Neutrophil (primary cell): Measurements from ENCODE around the gene NEXN.

ENCODE experiments used
- H3K27ac ChIP-seq: fragments of 200-600 bp; sonication (generic); 2 replicates; pipeline ENCODE4 v1.5.1; 2016; ENCODE audit warnings: mild to moderate bottlenecking, moderate library complexity
- H3K27me3 ChIP-seq: fragments of 200-600 bp; sonication (generic); 2 replicates; pipeline ENCODE4 v1.6.0; 2016; ENCODE audit warnings: mild to moderate bottlenecking
- H3K36me3 ChIP-seq: fragments of 200-600 bp; sonication (generic); 2 replicates; pipeline ENCODE4 v1.5.1; 2017
- H3K4me1 ChIP-seq, 2 experiments: fragments of 200-600 bp in 1 of 2; sonication (generic) in 1 of 2; 1 replicate in 1 of 2; 2 replicates in 1 of 2; pipeline versions ENCODE4 v1.5.1 to v1.6.1; 2013 to 2016; ENCODE audit warnings: low read depth in 1 of 2, low read length in 1 of 2, mild to moderate bottlenecking in 1 of 2, moderate library complexity in 1 of 2; ENCODE audit not compliant: control insufficient read depth in 1 of 2, insufficient read depth in 1 of 2
- H3K4me3 ChIP-seq, 2 experiments: fragments of 200-600 bp in 1 of 2; sonication (generic) in 1 of 2; 1 replicate in 1 of 2; 2 replicates in 1 of 2; pipeline ENCODE4 v1.5.1; 2013 to 2016; ENCODE audit warnings: low read depth in 1 of 2, low read length in 1 of 2, mild to moderate bottlenecking in 1 of 2, moderate library complexity in 1 of 2
- H3K9me3 ChIP-seq: fragments of 200-600 bp; sonication (generic); 2 replicates; pipeline ENCODE4 v1.5.1; 2016
- CTCF ChIP-seq: fragments of 200-600 bp; sonication (generic); IDR thresholded peaks from 2 replicates; pipeline ENCODE4 v1.5.1; 2016; ENCODE audit warnings: antibody characterized with exemption

NEXN gene

GRCh38 chr1:77940921-77941570 is 52.6 kb downstream of the NEXN start:
- no peak overlapping the region for H3K27ac ChIP-seq
- TF ChIP-seq CTCF, result no peak
- peaks cover 43% of the 10 kb centered on the region for H3K36me3 ChIP-seq

GRCh38 chr1:77942400-77943140 is 54.1 kb downstream of the NEXN start:
- Histone ChIP-seq H3K4me3 (no peak overlapping the region), H3K9me3 (no peaks in the 10 kb centered on the region), H3K27me3 (no peaks in the 10 kb centered on the region), H3K27ac (no peak overlapping the region), H3K36me3 (peaks cover 56% of the 10 kb centered on the region), H3K4me1 (peaks cover 6% of the 10 kb centered on the region in 2 experiments)
- TF ChIP-seq CTCF, result no peak

More at GRCh38 chr1:77940921-77941570, 52.6 kb downstream of the NEXN start:
- H3K27me3 ChIP-seq, result no peaks in the 10 kb centered on the region
- H3K4me3 ChIP-seq, result no peak overlapping the region
- no peaks in the 10 kb centered on the region for H3K9me3 ChIP-seq
- H3K4me1 ChIP-seq, result peaks cover 6% of the 10 kb centered on the region in 2 experiments

- no peak overlapping the region for H3K4me3 ChIP-seq
- no peak overlapping the region for H3K27ac ChIP-seq
- no peak for TF ChIP-seq CTCF
- H3K27me3 ChIP-seq, result no peaks in the 10 kb centered on the region
- H3K9me3 ChIP-seq, result no peaks in the 10 kb centered on the region
- H3K36me3 ChIP-seq, result peaks cover 73% of the 10 kb centered on the region
- H3K4me1 ChIP-seq, result peaks cover 6% of the 10 kb centered on the region in 2 experiments
Observed at GRCh38 chr1:77945345-77945744, 56.9 kb downstream of the NEXN start.

GRCh38 chr1:77948841-77949424 is 60.5 kb downstream of the NEXN start:
- peaks cover 81% of the 10 kb centered on the region for H3K36me3 ChIP-seq
- no peaks in the 10 kb centered on the region for H3K4me1 ChIP-seq
- H3K4me3 ChIP-seq, result no peak overlapping the region
- TF ChIP-seq CTCF, result no peak
- no peaks in the 10 kb centered on the region for H3K27me3 ChIP-seq
- H3K27ac ChIP-seq, result no peak overlapping the region
- H3K9me3 ChIP-seq, result no peaks in the 10 kb centered on the region

GRCh38 chr1:77950873-77951272 is 62.4 kb downstream of the NEXN start:
- no peak overlapping the region for H3K27ac ChIP-seq
- H3K27me3 ChIP-seq, result no peaks in the 10 kb centered on the region
- no peak overlapping the region for H3K4me3 ChIP-seq
- H3K36me3 ChIP-seq, result peaks cover 87% of the 10 kb centered on the region
- no peaks in the 10 kb centered on the region for H3K9me3 ChIP-seq
- TF ChIP-seq CTCF, result no peak
- H3K4me1 ChIP-seq, result no peaks in the 10 kb centered on the region
